HG02943 (cell line): ENCODE measurements around the gene PLS1.
"Not testable (repeated sequence)": the region's sequence is repeated elsewhere in the genome, so short reads cannot be mapped to it uniquely, and the experiment has no call there.

Experiments used
- ATAC-seq: cut with Tn5 transposase; IDR thresholded peaks from one replicate; pipeline ENCODE4 v1.9.1; 2021; ENCODE audit warnings: mild to moderate bottlenecking, low read depth, moderate library complexity; ENCODE audit not compliant: unreplicated experiment

PLS1 gene

DNA sequence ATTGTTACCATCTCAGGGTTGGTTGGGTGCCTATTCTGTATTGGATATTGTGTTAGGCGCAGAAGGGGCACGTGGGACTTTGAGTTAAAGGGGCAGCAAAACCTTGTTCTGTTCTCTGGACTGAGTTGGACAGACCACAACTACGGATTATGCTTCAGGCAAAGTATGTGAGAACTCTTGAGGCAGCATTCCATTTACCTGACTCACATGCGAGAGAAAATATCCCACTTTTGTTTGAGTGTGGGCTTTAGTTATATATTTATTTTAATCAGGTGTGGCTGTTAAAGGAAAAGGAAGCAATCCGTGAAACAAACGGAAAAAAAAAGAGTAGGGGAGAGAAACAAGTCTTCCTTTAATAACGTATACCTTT lies 627 bp upstream of the PLS1 start:
- no peak for ATAC-seq

DNA sequence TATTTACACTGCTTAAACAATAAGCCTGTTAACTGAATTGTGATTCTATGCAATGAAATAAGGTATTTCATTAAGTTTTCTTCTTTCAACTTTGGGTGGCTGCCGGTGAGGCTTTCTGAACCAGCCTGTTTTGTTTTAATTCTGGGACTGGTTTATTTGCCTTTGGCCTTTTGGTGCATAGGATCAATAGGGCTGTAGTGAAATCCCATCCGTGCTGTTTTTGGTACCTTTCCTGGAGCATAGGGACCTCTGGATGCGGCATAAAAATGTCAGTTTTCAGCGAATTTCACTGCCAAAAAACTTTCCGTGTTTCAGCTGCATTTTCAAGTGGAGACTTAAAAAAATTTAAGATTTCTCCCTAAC lies 514 bp downstream of the PLS1 start:
- no peak for ATAC-seq

DNA sequence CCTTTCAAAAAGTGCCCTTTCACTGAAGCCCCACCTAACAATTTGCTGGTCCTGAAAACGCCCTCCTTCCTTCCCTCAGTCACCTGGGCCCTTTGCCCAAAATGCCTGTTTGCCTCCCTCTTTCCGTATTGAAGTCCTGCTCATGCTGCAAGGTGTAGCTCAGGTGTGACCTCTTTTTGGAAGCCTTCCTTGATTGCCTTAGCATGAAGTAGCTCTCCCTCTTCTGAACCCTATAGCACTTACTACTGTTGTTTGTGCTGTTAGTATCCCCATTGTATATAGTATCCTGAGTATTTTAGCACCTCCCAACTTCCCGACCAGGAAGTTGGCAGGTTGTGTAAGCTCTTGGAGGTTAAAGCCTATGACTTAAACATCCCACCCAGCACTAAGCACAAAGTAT lies 1.7 kb downstream of the PLS1 start:
- ATAC-seq = no peak

DNA sequence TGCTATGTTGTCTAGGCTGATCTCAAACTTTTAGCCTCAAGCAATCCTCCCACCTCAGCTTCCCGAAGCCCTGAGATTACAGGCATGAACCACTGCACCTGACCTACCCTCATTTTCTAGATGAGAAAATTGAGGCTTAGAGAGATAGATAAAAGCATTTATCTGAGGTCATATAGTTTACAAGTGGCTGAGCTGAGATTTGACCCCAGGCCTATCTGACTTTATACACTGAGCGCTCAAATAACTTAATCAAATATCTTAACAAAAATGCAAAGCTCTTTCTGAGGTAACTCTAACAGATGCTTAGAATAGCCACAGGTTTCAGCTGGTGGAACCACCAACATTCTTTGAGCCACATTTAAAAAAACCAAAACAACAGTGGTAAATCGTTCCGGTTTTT lies 5.5 kb downstream of the PLS1 start:
- no peak for ATAC-seq

DNA sequence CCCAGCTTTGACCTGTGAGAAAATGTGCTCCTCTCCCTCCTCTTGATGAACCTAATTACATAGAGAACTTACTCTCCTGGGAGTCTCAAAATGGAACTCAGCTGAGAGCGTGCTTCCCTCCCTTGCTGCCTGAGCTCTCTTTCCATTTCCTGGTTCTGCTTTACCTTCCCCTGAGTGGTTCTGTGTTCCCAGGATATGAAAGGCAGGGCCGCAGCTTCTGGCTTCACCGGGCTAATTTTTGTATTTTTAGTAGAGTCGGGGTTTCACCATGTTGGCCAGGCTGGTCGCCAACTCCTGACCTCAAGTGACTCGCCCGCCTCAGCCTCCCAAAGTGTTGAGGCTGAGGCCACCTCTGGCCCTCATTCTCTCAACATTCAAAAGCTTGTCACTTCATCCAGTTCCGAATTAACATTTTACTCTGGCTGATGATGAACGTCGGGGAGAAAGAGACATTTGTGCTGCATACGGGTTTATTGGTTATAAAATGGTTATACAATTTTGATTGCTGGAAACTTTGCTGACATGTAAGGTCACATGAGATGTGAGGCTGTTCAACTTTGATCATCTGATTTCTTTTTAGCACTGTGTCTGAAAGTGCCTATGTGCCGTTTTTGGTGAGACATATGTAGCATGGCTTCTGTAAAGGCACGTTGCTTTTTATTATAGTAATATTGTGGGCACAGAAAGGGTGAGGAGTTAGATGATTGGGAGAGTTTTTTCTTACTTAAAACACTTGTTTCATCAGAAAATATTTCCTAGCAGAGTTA lies 6.6 kb downstream of the PLS1 start:
- no peak for ATAC-seq

DNA sequence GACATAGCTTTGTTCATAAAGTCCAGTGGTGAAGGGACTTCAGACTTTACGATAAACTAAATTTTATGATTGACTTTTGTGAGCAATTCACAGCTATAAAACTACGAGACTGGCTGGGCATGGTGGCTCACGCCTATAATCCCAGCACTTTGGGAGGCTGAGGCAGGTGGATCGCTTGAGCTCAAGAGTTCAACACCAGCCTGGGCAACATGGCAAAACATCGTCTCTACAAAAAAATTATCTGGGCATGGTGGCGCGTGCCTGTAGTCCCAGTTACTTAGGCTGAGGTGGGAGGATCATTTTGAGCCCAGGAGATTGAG lies 7.2 kb downstream of the PLS1 start:
- ATAC-seq = not testable (repeated sequence)

DNA sequence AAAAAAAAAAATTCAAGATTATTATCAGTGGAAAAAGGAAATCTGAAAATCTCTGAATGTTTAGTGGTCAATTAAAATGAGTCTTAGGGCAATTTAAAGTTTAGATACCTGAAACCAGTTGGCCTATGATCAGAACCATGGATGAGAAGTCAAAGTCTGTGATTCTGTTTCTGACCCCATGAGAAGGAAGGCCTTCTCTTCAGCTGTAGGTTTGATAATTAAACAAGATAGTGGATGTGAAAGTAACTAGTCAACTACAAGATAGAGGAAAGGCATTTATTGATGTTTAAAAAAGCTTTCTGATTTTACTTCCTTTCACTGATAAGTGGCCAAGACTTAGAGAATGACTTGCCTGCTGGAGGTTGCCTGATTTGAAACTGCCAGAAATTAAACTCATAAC lies 8.7 kb downstream of the PLS1 start:
- ATAC-seq = no peak

DNA sequence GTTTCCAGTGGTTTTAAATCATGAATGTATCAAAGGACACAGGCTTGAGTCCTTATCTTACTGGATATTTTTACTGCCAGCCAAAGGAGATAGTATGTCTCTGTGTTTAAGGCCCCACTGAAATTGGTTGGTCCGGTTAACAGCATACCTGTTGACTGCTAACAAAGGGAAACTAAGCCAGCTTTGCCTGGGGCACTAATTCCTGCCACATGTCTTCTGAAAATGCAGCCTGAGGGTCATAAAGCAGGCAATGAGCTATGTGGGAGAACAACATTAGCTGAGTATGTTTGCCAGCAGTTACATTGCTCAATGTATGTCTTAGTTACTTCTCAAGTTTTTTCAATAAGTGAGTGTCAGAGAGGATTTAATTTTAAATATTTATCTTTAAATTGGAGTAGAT lies 12.4 kb downstream of the PLS1 start:
- no peak for ATAC-seq

DNA sequence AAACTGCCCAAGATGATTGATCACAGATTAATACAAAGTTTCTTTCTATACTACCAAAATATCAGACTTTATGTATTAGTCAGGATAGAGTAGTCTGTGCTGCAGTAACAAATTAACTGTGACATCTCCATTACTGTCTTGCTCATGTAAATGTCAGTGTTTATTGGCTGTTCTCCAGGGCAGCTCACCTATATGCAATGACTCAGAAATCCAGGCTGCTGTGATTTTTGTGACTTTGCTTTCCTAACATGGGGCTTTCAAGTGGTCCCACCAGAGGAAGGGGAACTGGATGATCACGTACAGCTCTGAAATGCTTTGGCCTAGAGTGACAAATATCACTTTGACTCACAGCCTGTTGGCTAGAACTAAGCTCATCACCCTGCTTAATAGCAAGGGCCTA lies 12.9 kb downstream of the PLS1 start:
- ATAC-seq = no peak

DNA sequence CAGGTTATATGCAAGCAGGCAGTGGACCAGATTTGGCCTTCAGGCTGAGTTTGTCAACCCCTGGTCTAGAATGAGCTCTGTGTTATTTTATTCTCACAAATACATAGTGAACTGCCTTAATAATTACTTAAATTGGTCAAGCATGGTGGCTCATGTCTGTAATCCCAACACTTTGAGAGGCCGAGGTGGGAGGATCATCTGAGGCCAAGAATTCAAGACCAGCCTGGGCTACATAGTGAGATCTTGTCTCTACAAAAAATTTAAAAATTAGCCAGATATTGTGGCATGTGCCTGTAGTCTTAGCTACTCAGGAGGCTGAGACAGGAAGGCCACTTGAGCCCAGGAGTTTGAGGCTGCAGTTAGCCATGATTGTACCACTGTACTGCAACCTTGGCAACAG lies 15.0 kb downstream of the PLS1 start:
- no peak for ATAC-seq

DNA sequence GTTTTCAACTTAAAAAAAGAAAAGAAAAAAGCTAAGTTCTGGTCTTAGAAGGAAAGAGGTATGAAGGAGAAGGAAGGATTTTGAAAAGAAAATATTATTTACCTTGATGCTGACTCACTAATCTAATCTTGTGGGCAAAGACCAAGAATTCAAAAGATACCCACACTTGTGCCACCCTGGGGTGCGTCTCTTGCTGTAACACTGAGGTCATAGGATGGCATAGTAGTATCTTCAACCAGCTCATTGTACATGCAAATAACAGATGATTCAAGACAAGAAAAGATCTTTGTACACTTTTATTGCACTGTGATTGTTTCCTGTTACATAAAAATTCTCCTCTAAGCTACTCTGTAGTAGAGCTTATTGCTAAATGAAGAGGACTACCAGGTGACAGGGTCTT lies 17.3 kb downstream of the PLS1 start:
- ATAC-seq = no peak

DNA sequence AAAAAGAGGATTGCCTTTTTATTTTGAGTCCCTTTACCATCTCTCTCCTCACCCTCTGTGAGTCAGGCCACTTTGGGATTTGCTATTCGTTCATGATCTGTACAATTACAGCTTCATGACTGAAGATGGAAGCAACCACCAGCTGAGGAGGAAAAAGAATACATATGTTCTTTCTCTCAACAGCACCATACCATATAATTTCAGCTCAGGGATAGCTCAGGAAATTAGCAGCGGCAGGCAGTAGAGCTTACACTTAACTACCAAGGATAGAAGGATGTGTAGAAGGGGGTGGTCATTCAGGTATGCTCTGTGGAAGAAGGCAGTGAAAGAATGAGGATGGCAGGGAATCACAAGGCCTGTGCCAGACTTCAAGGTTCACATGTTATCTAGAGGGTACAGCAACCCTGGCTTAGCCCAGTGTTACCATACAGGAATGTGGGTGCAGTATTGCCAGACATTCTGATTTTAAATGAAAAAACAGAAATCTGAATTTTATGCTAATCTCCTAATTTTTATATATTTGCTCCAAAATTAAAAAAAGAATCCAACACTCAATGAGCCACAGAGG lies 17.9 kb downstream of the PLS1 start:
- ATAC-seq = no peak

DNA sequence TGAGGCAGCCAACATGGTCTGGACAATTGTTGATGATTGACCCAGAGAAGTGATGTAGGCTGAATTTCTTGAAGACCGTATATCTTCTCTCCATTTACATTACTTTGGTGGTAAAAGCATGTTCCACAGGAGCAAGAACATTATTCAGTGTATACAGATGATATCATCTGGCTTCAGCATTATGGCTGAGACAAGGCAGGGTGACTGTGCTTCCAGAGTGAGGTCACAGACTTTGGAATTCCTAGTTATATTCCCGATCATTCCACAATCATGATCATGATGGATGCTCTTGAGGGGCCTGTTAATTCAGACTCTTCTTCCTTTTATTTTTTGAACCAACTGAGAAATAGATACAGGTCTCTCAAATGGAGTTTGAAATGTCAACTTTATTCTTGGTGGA lies 19.0 kb downstream of the PLS1 start:
- no peak for ATAC-seq

DNA sequence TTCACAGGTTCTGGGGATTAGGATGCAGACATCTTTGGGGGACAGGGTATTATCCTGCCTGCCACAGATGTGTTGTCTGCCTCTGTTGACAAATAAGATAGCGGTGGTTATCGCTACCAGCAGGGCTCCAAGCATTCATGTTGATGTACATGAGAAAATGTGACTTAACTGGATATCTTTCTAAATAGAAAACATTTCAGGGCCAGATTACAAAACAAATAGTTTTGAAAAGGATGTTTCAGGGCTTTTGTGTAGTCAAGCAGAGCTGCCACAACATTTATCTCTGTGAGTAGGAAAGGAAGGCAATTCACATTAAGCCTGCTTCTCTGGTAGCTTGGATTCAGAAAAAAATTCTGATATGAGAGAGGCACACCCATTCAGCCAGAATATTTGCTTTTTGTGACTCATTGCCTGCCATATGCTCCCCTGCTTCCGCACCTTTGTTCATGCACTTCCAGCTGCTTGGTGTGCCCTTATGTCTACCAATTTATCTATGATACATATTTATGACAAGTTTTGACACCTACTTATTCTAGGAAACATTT lies 22.8 kb downstream of the PLS1 start:
- ATAC-seq = no peak

DNA sequence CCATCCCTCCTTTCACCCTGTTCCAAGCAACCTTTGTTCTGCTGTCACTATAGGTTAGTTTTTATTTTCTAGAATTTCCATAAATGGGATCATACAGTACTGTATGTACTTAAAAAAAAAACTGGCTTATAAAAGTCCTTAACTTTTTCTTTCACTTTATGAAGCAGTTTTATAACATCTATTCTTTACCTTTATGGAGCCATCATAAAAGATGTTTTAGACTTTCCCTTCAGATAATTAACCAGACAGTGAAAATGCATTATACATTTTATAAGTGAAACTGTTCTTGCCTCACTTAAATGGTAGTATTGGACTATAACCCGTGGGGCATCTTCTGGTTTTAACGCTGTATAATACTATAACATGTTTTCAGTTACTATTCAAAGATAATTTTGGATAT lies 26.2 kb downstream of the PLS1 start:
- no peak for ATAC-seq

DNA sequence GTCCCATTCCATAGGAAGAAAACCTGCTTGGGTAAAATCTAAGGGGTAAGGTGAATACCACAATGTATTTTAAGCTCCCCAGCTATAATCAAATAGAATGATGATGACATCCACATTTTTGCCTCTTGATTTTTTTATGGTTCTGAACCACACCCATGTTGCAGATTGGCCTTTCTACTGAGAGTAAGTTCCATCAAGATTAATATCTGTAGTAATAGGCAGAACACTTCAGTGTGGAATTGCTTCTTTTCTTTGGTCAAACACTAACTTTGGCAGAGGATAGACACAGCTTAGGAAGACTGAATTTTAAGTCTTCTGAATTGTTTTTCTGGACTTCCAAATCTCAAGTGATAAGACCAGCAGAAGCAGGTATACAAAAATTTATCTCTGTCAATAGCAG lies 27.0 kb downstream of the PLS1 start:
- no peak for ATAC-seq

DNA sequence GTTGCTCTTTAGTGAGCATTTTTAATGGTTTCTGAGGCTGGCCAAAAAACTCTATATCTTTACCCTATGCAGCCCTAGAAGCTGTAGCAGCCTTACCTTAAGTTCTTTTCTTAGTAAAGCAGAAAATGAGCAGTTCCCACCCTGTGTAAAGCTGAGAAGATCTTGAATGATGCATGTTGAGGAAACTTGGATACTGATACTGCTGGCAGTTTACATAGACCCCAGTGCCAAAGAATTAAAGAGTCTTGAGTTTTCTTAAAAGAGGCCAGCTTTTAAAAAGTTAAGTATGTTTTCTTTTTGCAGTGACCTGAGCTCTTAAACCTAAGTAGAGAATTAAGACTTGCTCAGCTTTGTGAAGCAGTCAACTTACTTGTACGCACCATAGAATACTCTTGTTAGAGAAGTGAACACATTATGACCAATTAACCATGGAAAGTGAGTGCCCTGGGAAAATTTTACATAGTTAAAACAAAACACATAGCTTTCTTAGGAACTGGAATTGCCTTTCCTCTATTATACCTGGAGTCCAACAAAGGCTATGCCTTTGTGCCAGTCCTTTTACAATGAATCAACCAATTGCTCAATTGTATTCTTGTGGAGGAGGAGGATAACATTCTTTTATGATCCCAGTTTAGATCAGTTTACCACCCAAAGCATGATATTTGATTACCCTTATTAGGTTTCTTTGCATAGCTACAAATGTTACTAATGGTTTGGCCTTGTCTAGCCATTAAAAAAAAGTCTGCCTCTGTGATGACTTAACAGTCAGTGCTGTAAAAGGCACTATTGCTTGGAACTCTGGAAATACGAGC lies 28.4 kb downstream of the PLS1 start:
- ATAC-seq = no peak

DNA sequence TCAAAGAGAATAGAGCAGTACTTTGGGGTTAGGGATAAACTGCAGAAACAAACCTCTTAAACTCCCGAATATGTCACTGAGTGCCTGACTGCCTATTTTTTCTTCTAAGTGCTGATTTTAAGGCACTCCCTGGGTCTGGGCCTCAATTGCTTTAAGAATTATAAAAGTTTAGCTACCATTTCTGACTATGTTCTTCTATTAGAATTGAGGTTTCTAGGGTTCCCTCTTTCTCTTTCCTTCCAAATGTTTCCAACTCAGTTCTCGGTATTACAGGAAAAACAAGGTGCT lies 28.9 kb downstream of the PLS1 start:
- no peak for ATAC-seq

DNA sequence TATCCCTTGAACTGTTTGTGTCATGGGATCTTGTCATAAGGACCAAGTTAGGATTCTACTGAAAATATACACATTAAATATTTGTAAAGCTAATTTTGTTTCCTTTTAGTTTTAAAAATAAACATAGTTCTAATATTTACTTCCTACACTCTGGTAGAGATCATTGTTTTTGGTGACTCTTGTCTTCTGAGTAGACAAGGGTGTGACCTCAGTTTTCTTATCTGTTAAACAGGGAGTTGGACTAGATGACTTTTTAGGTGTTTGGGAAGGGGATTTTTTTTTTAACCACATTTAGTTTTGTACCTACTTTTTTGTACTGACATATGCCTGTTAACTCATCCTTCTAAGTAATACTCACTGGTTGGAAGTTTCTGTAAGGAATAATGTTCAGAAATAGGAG lies 30.8 kb downstream of the PLS1 start:
- no peak for ATAC-seq

DNA sequence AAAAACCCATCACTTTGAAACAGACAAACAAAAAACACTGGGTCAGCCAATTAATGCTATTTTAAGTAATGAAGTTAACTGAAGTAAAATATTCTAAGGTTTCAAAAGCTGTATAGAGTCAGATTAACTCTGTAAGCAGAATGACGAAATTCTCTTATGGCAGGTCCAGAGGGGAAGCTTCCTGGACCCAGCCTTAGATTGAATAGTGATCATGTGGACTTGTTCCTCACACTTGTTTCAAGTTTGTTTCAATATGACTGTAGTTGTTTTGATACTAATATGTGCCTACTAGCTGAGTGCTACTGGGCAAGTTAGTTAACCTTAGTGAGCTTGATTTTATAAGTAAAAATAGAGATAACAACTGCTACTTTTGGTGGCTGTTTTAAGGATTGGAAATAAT lies 32.6 kb downstream of the PLS1 start:
- no peak for ATAC-seq

DNA sequence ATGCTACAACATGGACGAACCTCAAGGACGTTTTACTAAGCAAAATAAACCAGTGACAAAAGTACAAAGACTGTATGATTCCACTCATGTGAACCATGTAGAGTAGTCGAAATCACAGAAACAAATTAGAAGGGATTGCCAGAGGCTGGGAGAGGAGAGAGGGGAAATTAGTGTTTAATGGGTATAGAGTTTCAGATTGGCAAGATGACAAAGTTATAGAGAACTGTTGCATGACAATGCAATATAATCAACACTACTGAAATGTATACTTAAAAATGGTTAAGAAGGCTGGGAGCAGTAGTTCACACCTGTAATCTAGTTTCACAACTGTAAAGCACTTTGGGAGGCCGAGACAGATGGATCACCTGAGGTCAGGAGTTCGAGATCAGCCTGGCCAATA lies 36.9 kb downstream of the PLS1 start:
- no peak for ATAC-seq

DNA sequence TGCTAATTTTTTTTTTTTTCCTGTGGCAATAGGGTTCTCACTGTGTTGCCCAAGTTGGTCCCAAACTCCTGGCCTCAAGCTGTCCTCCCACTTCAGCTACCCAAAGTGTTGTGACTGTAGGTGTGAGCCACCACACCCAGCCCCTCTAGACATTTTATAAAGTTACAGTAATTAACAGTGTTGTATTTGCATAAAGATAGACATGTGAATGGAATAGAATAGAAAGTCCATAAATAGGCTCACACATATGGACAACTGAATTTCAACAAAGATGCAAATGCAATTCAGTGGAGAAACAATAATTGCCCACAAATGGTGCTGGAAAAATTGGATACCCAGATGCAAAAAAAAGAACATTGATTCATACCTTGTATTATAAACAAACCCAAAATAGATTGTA lies 39.9 kb downstream of the PLS1 start:
- ATAC-seq = no peak
